Endothelial cell of umbilical vein (primary cell): ENCODE data around the gene EFCAB8. TPM values are rescaled to one million over a fixed set of nuclear protein-coding genes. Genes with fewer than 3 reads are reported as not detected.

Experiments used
- BruUV-seq: library from RNA; stranded (reverse); fragments of 400-500 nt; replicated peaks from 2 replicates; lab custom pipeline; 2021; lab: Mats Ljungman, UMichigan
- CTCF ChIA-PET: fragments of 300-600, 350-600 bp; sonication (Branson Sonifier 250); formaldehyde crosslinking; loops from one replicate; lab custom pipeline; 2021; ENCODE audit warnings: antibody characterized with exemption, inconsistent platforms; lab: Charles Lee
- POLR2A ChIA-PET: fragments of 300-600, 350-600 bp; sonication (Branson Sonifier 250); formaldehyde crosslinking; loops from one replicate; lab custom pipeline; 2021; ENCODE audit warnings: antibody characterized with exemption, inconsistent platforms; lab: Charles Lee
- DNase-seq: peaks from one replicate; pipeline ENCODE4 v3.0.0-alpha.2; 2011; ENCODE audit warnings: low read depth, low spot score
- FAIRE-seq: peaks from 2 replicates; lab custom pipeline; 2011; peaks lifted over from hg19 to GRCh38; lab: Jason Lieb, UNC
- H2AFZ ChIP-seq: 2 replicates; pipeline ENCODE4 v1.6.0; 2012; ENCODE audit warnings: low read depth, low read length, control low read depth, inconsistent platforms
- H3K27ac ChIP-seq: 2 replicates; pipeline ENCODE4 v1.5.1; 2011; ENCODE audit warnings: low read depth, mild to moderate bottlenecking, control low read depth, low read length, moderate library complexity; ENCODE audit not compliant: insufficient read depth
- H3K27me3 ChIP-seq, 2 experiments: 2 replicates each; pipeline versions ENCODE4 v1.6.0 to v1.6.1; 2011; ENCODE audit warnings: low read length in 2 of 2, mixed read lengths in 1 of 2; ENCODE audit not compliant: control insufficient read depth in 2 of 2, insufficient read depth in 2 of 2
- H3K36me3 ChIP-seq, 2 experiments: 2 replicates in 1 of 2; 3 replicates in 1 of 2; pipeline ENCODE4 v1.5.1; 2011; ENCODE audit warnings: low read length in 2 of 2, mild to moderate bottlenecking in 1 of 2, moderate library complexity in 1 of 2; ENCODE audit not compliant: control insufficient read depth in 2 of 2, insufficient read depth in 2 of 2; ENCODE audit errors: extremely low read depth in 1 of 2
- H3K4me1 ChIP-seq: 3 replicates; pipeline ENCODE4 v1.5.1; 2011; ENCODE audit warnings: mild to moderate bottlenecking, low read length; ENCODE audit not compliant: control insufficient read depth, insufficient read depth; ENCODE audit errors: extremely low read depth
- H3K4me2 ChIP-seq: 2 replicates; pipeline ENCODE4 v1.6.1; 2011; ENCODE audit warnings: low read length, control low read depth, mixed read lengths; ENCODE audit not compliant: insufficient read depth
- H3K4me3 ChIP-seq, 3 experiments: fragments of 200-600 bp in 1 of 3; sonication (generic), shearing (Covaris generic) in 1 of 3; replicated peaks in 1 of 3; 2 replicates each; pipeline ENCODE4 v1.5.1; 2011 to 2016; ENCODE audit warnings: control low read depth in 3 of 3, low read length in 3 of 3, mild to moderate bottlenecking in 2 of 3, inconsistent platforms in 1 of 3, low read depth in 1 of 3, moderate library complexity in 1 of 3; ENCODE audit not compliant: insufficient read depth in 1 of 3
- H3K79me2 ChIP-seq: 2 replicates; pipeline ENCODE4 v1.6.0; 2012; ENCODE audit warnings: low read length, inconsistent platforms; ENCODE audit not compliant: control insufficient read depth, insufficient read depth
- H3K9ac ChIP-seq: replicated peaks from 2 replicates; pipeline ENCODE3; 2011; ENCODE audit warnings: low read length, control low read depth; ENCODE audit not compliant: insufficient read depth; ENCODE audit errors: extremely low read depth
- H3K9me1 ChIP-seq: replicated peaks from 3 replicates; pipeline ENCODE4 v1.6.0; 2011; ENCODE audit warnings: mild to moderate bottlenecking, low read length; ENCODE audit not compliant: control insufficient read depth, insufficient read depth; ENCODE audit errors: extremely low read depth
- H3K9me3 ChIP-seq: replicated peaks from 2 replicates; pipeline ENCODE4 v1.5.1; 2012; ENCODE audit warnings: low read length, inconsistent platforms; ENCODE audit not compliant: control insufficient read depth, insufficient read depth
- H4K20me1 ChIP-seq: replicated peaks from 2 replicates; pipeline ENCODE3; 2011; ENCODE audit warnings: mild to moderate bottlenecking, low read length; ENCODE audit not compliant: control insufficient read depth, insufficient read depth; ENCODE audit errors: extremely low read depth
- CTCF ChIP-seq, 2 donors: IDR thresholded peaks; 1 replicate in 1 of 2; 2 replicates in 1 of 2; pipeline ENCODE4 v1.5.1; 2011; ENCODE audit warnings: low read length in 2 of 2, mild to moderate bottlenecking in 2 of 2, moderate library complexity in 2 of 2, control low read depth in 1 of 2, inconsistent platforms in 1 of 2, low read depth in 1 of 2; ENCODE audit not compliant: insufficient read depth in 1 of 2; ENCODE audit errors: extremely low read depth in 1 of 2
- EZH2 ChIP-seq: IDR thresholded peaks from 2 replicates; pipeline ENCODE4 v1.6.1; 2012; ENCODE audit warnings: borderline replicate concordance, low read depth, mild to moderate bottlenecking, moderate library complexity, low read length, inconsistent platforms; ENCODE audit not compliant: severe bottlenecking
- FOS ChIP-seq: IDR thresholded peaks from 2 replicates; pipeline ENCODE4 v1.6.1; 2011; ENCODE audit warnings: mild to moderate bottlenecking, low read length, moderate library complexity, borderline replicate concordance; ENCODE audit not compliant: insufficient read depth
- GATA2 ChIP-seq: IDR thresholded peaks from 2 replicates; pipeline ENCODE4 v1.7.0; 2011; ENCODE audit warnings: low read depth, mild to moderate bottlenecking, moderate library complexity, mixed read lengths, low read length; ENCODE audit not compliant: insufficient read length, insufficient read depth
- JUN ChIP-seq: IDR thresholded peaks from 2 replicates; pipeline ENCODE4 v1.6.1; 2011; ENCODE audit warnings: borderline replicate concordance, low read depth; ENCODE audit not compliant: insufficient read length, insufficient read depth
- MYC ChIP-seq: IDR thresholded peaks from one replicate; pipeline ENCODE4 v1.6.1; 2011; ENCODE audit warnings: mild to moderate bottlenecking, low read depth, low read length
- POLR2A ChIP-seq: IDR thresholded peaks from 2 replicates; pipeline ENCODE4 v1.6.1; 2012; ENCODE audit warnings: low read depth, mild to moderate bottlenecking, control low read depth, low read length
- POLR2AphosphoS5 ChIP-seq: IDR thresholded peaks from 2 replicates; pipeline ENCODE4 v1.6.1; 2012; ENCODE audit warnings: low read depth, mild to moderate bottlenecking, control low read depth, low read length, moderate library complexity; ENCODE audit not compliant: insufficient read depth
- dilution Hi-C: fragments of 300-500 bp; cut with MboI; formaldehyde crosslinking; loops from one replicate; pipeline ENCODE4 v1.15.0; 2019; ENCODE audit warnings: low sequenced_read_pairs; ENCODE audit not compliant: extremely low pct_ligation_motif_present
- intact Hi-C: fragments of 100-400 bp; cut with micrococcal nuclease; formaldehyde crosslinking; loops from one replicate; pipeline ENCODE4 v1.10.0; 2022
- polyA plus RNA-seq, 4 experiments: library from polyadenylated mRNA; depleted of rRNA in 3 of 4; stranded (reverse) in 3 of 4; unstranded in 1 of 4; fragments of >200 nt; gene quantifications; 2 replicates each; pipeline versions ENCODE4 v1.2.1 to v1.2.3, GENCODE V29; 2011 to 2012; ENCODE audit warnings: missing spikeins in 1 of 4
- total RNA-seq: library from RNA; stranded (reverse); gene quantifications from 2 replicates; pipeline ENCODE4 v1.2.3, GENCODE V29; 2021
- TF ChIP-seq, protein P1 (sequence below): IDR thresholded peaks from 2 replicates; pipeline ENCODE4 v1.6.1; 2011; ENCODE audit not compliant: insufficient read depth, insufficient read length

EFCAB8 gene
- total and polyA plus RNA-seq, 2 donors (not counting 3 experiments of a cell fraction or from before 2014, with no cell fraction given), result 0.01 to 0.31 TPM

DNA sequence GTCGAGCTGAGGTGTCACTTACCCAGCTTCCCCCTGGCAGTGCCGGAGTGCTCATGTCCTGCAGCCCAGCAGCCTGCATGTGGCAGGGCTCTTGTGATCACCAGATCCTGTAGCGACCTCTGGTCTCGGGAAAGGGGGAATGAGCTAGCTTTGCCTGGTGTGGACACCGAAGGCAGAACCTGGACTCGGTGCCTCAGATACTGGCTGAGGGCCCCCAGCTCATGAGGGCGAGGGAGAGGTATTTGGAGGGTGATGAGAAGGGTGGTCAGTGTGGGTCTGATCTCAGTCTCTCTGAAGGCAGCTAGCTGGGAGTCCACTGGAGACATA lies 119.2 kb downstream of the EFCAB8 start:
- Histone ChIP-seq H4K20me1 (no peaks in the 10 kb centered on the region), H3K9ac (no peak overlapping the region), H3K9me3 (no peaks in the 10 kb centered on the region), H3K79me2 (no peaks in the 10 kb centered on the region), H3K36me3 (no peaks in the 10 kb centered on the region), H3K27me3 (peaks cover 0 to 1% of the 10 kb centered on the region in 2 experiments), H3K4me2 (no peak overlapping the region), H3K27ac (no peak overlapping the region), H2AFZ (no peak overlapping the region), H3K4me3 (no peak overlapping the region), H3K4me1 (no peaks in the 10 kb centered on the region), H3K9me1 (no peaks in the 10 kb centered on the region)
- intact Hi-C loops, result no loop called here
- no peak for FAIRE-seq
- CTCF ChIA-PET, result no interaction called here
- POLR2A ChIA-PET, result no interaction called here
- dilution Hi-C loops, result no loop called here
- TF ChIP-seq POLR2AphosphoS5 (no peak), POLR2A (no peak), GATA2 (no peak), MYC (no peak), FOS (no peak), JUN (no peak), EZH2 (no peak), CTCF (IDR thresholded peaks at IDR 0.05; ENCODE audit: extremely low read depth in 1 of 2, insufficient read depth in 1 of 2, low read depth in 1 of 2, low read length in 2 of 2) (no peak)
- TF ChIP-seq, protein P1, sequence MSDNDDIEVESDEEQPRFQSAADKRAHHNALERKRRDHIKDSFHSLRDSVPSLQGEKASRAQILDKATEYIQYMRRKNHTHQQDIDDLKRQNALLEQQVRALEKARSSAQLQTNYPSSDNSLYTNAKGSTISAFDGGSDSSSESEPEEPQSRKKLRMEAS, result no peak
- BruUV-seq, result no TSS peak
- DNase-seq, result no peak
